Endothelial cell (in vitro differentiated cells): ENCODE data around the gene CHCHD6. TPM values are rescaled to one million over a fixed set of nuclear protein-coding genes. Genes with fewer than 3 reads are reported as not detected.

ENCODE experiments used
- DNase-seq: peaks from one replicate; pipeline ENCODE4 v3.0.0; 2021; ENCODE audit warnings: low spot score
- H3K27ac Mint-ChIP-seq: one replicate; pipeline ENCODE4 v1.8.0; 2021; ENCODE audit warnings: mixed read lengths, inconsistent platforms; ENCODE audit not compliant: unreplicated experiment
- H3K27me3 Mint-ChIP-seq: one replicate; pipeline ENCODE4 v1.8.0; 2021; ENCODE audit warnings: mild to moderate bottlenecking, moderate library complexity, mixed read lengths, inconsistent platforms; ENCODE audit not compliant: unreplicated experiment
- H3K36me3 Mint-ChIP-seq: one replicate; pipeline ENCODE4 v1.8.0; 2021; ENCODE audit warnings: mild to moderate bottlenecking, low read depth, mixed read lengths, inconsistent platforms; ENCODE audit not compliant: unreplicated experiment
- H3K4me1 Mint-ChIP-seq: one replicate; pipeline ENCODE4 v1.8.0; 2021; ENCODE audit warnings: mild to moderate bottlenecking, mixed read lengths, inconsistent platforms; ENCODE audit not compliant: unreplicated experiment
- H3K4me3 Mint-ChIP-seq: one replicate; pipeline ENCODE4 v1.8.0; 2021; ENCODE audit warnings: mild to moderate bottlenecking, mixed read lengths, inconsistent platforms; ENCODE audit not compliant: unreplicated experiment
- H3K9me3 Mint-ChIP-seq: one replicate; pipeline ENCODE4 v1.8.0; 2021; ENCODE audit warnings: mixed read lengths, inconsistent platforms; ENCODE audit not compliant: unreplicated experiment
- total RNA-seq: library from RNA; stranded (reverse); fragmentation: NEBNext Ultra II Directional; extraction: Animal tissue kit (Norgen Biotek cat#: 25700); gene quantifications from one replicate; pipeline ENCODE4 v1.2.1, GENCODE V29; 2021; ENCODE audit not compliant: unreplicated experiment
- TF ChIP-seq, protein P1 (sequence below): fragments of 200-600 bp; sonication (generic); IDR thresholded peaks from one replicate; pipeline ENCODE4 v1.5.0; 2021; ENCODE audit warnings: antibody characterized with exemption; ENCODE audit not compliant: unreplicated experiment

Gene CHCHD6
- total RNA-seq, 1 donor from 2014 or later: 9.2 TPM

DNA sequence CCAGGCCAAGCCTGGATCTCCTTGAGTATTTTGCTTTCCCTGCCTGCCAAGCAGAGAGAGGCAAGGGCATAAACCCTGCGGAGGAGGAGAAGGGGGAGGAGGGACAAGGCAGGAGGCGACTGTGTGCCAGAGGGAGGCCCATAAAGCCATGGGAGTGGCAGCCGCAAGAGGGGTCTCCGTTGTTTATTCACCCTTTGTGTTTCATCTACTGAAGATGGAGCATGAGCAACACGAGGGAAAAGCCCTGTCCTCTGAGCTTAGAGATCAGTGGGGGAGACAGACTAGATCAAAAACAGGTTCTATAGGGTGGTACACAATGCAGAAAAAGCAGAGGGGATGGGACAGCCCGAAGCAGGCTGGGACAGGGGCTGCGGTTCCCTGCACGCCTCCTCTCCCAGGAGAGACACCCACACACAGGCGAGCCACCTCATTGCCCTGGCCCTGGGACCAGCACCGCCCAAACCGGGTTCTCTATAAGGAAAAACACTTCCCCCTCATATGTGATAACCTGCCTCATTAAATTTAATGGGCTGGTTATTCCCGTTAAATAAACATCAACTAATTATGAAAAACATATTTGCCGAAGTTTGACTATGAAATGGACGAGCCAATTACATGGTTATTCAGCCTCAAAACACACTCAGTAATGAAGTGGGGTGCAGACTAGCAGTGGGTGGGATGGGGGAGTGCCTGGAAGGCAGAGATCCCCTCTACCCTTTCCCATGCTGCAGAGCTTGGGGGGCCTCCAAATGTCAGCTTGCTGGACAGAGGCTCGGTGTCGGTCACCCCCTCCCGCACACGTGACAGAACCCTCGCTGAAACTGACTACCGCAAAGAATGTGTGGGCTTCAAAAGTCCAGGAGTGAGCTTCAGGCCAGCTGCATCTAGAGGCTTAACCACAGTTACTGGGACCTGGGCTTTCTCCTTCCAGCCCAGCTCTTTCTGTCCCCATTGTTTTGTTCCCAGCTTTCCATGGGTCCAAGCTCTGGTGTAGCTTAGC lies 264.7 kb downstream of the CHCHD6 start:
- Mint-ChIP-seq H3K4me3 (no peak overlapping the region), H3K9me3 (no peaks in the 10 kb centered on the region), H3K27me3 (peaks cover 5% of the 10 kb centered on the region), H3K4me1 (peaks cover 5% of the 10 kb centered on the region), H3K27ac (no peak overlapping the region), H3K36me3 (peaks cover 3% of the 10 kb centered on the region)
- DNase-seq: no peak
- TF ChIP-seq, protein P1, sequence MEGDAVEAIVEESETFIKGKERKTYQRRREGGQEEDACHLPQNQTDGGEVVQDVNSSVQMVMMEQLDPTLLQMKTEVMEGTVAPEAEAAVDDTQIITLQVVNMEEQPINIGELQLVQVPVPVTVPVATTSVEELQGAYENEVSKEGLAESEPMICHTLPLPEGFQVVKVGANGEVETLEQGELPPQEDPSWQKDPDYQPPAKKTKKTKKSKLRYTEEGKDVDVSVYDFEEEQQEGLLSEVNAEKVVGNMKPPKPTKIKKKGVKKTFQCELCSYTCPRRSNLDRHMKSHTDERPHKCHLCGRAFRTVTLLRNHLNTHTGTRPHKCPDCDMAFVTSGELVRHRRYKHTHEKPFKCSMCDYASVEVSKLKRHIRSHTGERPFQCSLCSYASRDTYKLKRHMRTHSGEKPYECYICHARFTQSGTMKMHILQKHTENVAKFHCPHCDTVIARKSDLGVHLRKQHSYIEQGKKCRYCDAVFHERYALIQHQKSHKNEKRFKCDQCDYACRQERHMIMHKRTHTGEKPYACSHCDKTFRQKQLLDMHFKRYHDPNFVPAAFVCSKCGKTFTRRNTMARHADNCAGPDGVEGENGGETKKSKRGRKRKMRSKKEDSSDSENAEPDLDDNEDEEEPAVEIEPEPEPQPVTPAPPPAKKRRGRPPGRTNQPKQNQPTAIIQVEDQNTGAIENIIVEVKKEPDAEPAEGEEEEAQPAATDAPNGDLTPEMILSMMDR: no peak

DNA sequence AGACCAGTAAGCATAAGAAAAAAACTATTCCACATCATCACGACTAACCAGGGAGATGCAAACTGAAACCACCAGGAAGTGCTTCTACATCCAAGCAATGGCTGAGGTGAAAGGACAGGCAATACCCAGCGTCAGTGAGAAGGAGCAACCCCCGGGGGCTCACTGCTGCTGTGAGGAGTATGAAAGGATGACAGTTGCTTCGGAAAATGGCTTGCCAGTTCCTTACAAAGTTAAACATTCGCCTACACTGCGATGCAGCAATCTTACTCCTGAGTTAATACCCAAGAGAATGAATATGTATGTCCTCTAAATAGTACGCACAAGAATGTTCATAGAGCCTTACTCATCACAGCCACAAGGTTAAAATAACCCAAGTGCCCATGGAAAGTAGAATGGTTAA lies 265.5 kb downstream of the CHCHD6 start:
- TF ChIP-seq, protein P1: no peak
- Mint-ChIP-seq H3K4me3 (no peak overlapping the region), H3K9me3 (no peaks in the 10 kb centered on the region), H3K27me3 (peaks cover 2% of the 10 kb centered on the region), H3K27ac (no peak overlapping the region), H3K4me1 (peaks cover 5% of the 10 kb centered on the region), H3K36me3 (peaks cover 3% of the 10 kb centered on the region)
- no peak for DNase-seq

DNA sequence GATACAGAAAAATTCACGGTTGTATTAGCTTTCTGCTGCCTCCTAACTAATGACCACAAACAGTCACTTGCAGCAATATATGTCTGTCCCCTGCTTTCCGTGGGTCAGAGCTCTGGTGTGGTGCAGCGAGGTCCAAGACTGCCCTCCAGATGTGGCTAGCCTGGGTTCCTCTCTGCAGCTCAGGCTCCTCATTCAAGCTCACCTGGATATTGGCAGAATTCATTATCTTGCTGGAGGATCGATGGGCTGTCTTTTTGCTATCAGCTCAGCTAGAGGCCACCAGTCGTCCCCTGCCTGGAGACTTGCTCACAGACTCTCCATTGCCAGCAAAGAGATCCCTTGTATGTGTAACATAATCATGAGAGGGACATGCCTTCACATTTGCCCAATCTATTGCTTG lies 266.1 kb downstream of the CHCHD6 start:
- TF ChIP-seq, protein P1: no peak
- Mint-ChIP-seq H3K4me1 (peaks cover 5% of the 10 kb centered on the region), H3K27me3 (peaks cover 2% of the 10 kb centered on the region), H3K27ac (no peak overlapping the region), H3K4me3 (no peak overlapping the region), H3K36me3 (no peaks in the 10 kb centered on the region), H3K9me3 (no peaks in the 10 kb centered on the region)
- no peak for DNase-seq

DNA sequence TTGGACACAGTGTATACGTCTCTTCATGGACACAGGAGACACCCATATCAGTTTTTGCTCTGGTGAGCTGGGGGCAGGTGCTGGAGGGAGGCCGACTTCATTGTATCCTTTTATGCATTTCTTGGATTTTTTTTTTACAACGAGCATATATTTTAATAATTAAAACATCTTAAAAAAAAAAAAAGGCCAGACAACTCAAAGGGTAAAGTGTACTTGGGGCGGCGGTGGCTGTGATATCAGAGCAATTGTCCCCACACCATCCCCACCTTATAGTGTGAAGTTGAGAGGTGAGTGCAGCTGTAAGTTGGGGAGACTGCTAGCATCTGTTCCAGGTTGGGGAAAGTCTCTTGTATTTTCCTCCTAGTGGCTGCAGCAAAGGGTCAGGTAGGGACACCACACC lies 266.9 kb downstream of the CHCHD6 start:
- Mint-ChIP-seq H3K9me3 (no peaks in the 10 kb centered on the region), H3K27me3 (peaks cover 2% of the 10 kb centered on the region), H3K27ac (no peak overlapping the region), H3K36me3 (no peaks in the 10 kb centered on the region), H3K4me1 (peaks cover 5% of the 10 kb centered on the region), H3K4me3 (no peak overlapping the region)
- TF ChIP-seq, protein P1: no peak
- no peak for DNase-seq

DNA sequence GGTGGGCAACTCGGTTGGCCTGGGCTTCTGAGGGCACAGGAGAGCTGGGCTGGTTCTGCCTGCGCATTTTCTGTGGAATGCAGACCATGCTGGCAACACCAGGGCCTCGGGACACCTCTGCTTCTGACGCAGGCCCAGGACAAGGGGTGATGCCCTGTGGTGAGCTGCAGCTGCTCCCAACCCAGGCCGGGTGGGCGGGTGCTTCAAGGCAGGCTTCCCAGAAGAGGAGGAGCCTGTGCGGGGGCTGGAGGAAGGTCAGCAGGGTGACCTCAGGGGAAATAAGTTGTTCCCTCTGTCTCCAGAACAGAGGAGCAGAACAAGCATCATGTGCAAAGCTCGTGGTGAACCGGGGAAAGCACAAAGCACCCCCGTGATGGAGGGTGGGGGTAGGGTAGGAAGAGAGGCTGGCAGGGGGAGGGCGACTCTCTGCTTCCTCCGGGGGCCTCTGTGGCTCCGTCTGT lies 267.9 kb downstream of the CHCHD6 start:
- H3K4me3 Mint-ChIP-seq: no peak overlapping the region
- DNase-seq: no peak
- H3K36me3 Mint-ChIP-seq: no peaks in the 10 kb centered on the region

More for the DNA sequence above, 267.9 kb downstream of the CHCHD6 start:
- Mint-ChIP-seq H3K4me1 (peaks cover 5% of the 10 kb centered on the region), H3K9me3 (no peaks in the 10 kb centered on the region), H3K27me3 (peaks cover 2% of the 10 kb centered on the region), H3K27ac (no peak overlapping the region)
- TF ChIP-seq, protein P1: no peak
